GM19239 (cell line): ENCODE results near the gene CARNS1.

ENCODE experiments used
- DNase-seq: peaks from one replicate; pipeline ENCODE4 v3.0.0; 2011; ENCODE audit warnings: low spot score; ENCODE audit not compliant: insufficient read length
- FAIRE-seq: peaks from 2 replicates; lab custom pipeline; 2011; peaks lifted over from hg19 to GRCh38; lab: Jason Lieb, UNC

The CARNS1 gene

GRCh38 chr11:67415501-67416304 is at the start of gene CARNS1:
Gene CARNS1, plus strand, starts transcription at chr11:67415678. Its CDS starts 522 bp downstream, at chr11:67416200.
- DNase-seq (no peak), FAIRE-seq (no peak)

DNA sequence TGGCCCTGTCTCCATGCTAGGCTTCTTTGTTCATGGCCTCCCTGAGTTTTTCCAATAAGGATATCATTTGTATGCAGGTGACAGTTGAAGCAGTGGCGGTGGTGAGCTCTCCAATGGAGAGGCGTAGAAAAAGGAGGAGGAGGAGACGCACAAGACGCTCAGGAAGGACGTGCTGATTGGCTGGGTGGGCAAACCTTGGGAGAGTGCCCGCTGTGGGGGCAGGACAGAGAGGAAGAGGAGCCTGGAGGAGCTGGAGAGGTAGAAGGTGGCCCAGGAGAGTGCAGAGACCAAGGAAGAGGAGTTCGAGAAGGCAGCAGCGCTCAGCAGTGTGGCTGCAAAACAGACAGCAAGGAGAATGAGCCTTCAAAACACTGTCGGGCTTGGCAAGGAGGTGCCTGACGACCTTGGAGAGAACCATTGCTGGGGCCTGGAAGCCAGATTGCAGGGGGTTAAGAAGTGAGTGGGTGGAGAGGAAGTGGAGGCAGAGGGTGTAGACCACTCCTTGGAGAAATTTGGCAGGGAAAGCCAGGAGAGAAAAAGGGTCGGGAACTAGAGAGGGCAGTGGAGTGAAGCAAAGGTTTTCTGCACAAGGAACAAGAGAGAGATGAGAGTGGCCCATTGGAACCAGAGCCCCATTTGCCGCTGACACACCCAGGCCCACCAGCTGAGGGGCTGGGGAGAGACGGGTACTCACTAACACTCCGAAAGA is 49.6 kb upstream of the CARNS1 start:
- DNase-seq (no peak), FAIRE-seq (no peak)

DNA sequence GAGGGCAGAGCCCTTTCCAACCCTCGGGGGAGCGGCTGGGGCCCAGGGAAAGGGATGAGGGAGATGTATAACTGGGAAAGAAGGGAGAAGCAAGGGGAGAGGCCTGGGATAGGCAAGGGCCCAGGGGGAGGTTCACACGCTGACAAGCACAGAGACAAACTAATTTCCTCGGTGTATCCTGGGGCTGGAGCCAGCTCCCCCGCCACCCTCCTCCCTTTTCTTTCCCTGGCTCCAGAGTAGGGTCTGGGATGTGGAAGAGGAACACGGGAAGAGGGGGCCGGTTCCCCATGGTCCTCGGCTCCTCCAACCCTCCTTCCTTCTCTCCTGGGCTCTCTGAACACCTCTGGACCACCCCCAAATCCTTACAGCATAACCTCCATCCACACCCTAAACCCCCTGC is 48.9 kb upstream of the CARNS1 start:
- DNase-seq (no peak), FAIRE-seq (no peak)

DNA sequence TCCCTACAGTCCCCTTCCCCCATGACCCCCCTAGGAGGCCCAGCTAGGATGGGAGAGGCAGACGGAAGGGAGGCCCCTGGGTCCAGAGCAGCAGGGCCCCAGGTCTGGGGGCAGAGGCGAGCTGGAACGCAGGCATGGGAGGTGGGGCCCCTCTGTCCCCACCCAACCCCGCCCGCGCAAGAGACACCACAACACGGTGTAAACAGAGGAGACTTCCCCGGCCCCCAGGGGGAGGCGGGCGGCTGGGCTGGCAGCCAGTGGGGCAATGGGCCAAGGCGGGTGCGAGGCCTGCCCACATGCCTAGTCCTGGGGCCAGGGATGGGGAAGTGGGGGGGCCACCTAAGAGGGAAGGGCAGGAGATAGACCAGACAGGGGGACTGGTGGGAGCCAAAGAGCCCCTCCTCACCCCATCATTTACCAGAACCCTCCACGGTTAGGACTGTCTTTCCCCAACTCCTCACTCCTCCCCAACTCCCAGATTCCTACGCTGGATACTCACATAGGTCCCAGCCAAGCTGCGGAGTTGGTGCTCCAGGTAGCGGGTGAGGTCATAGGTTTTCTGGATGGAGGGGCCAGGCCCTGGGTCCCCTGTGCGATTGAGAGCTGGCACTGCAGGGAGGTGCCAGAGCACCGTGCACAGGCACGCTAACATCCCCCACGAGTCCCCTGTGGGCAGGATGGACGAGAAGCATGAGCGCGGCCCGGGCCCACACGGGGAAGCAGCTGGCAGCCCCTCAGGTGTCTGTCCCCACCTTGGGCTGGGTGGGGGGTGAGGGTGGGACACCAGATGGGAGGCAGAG is 48.3 kb upstream of the CARNS1 start:
- FAIRE-seq = no peak
- DNase-seq = no peak

DNA sequence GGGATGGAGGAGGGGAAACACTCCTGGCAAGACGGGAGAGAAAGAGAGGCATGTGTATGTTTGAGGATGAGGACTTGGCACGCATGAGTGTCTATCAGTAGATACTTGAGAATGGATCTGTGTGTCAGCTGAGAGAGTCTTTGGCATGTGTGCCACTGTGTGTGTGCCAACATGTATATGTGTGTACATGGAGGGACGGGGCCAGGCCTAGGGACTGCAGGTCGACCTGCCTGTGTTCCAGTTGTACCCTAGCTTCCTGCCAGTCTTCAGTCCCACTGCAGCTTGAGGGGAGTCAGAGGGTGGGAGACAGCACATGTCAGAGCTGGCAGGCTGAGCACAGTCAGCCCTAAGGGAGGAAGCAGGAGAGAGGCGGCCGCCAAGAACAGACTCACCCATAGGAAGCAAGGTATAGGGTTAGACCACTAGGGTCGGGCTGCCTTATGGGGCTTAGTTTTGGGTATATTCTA is 47.7 kb upstream of the CARNS1 start:
- no peak for FAIRE-seq

DNA sequence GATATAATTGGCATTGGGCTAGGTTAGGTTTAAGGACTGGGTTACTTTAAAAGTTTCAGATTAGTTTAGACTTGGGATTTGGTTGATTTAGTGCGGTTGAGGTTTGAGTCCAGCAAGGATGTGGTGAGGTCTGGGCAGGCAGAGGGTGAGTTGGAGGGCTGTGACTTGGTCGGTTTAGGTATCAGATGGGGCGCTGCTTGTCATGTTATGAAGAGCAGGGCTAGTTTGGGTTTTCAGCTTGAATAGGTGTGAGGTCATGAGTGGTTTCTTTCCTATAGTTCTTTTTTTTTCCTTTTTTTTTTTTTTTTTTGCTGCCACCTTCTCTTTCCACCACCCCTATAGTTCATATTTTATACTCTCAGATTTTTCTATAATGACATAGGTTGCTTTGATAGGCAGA is 46.9 kb upstream of the CARNS1 start:
- peak; percentile 94 for FAIRE-seq

More for the DNA sequence above, 47.7 kb upstream of the CARNS1 start:
- DNase-seq = no peak

DNA sequence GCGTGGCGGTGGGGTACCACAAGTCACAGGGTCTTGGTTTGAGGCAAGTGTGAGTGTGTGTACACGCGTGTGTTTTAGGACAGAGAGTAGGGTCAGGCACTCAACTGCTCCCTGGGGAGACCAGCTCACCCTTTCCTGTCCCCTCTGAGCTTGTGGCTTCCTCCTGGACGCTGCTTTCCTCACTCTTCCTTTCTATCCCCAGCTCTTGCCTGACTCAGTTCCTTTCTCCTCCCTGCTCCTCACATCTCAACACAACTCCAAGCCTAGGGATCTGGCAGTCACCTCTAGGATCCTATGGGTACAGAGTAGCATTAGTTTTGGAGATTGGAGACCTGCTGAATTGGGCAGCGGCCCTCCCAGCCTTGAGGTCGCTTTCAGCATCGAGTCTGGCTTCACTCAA is 46.2 kb upstream of the CARNS1 start:
- DNase-seq (no peak), FAIRE-seq (no peak)

More for the DNA sequence above, 46.9 kb upstream of the CARNS1 start:
- no peak for DNase-seq

GRCh38 chr11:67369801-67370284 is 45.6 kb upstream of the CARNS1 start:
- no peak for DNase-seq
- FAIRE-seq = no peak

- FAIRE-seq (no peak), DNase-seq (no peak)
Observed at GRCh38 chr11:67370351-67371076, 45.0 kb upstream of the CARNS1 start.

DNA sequence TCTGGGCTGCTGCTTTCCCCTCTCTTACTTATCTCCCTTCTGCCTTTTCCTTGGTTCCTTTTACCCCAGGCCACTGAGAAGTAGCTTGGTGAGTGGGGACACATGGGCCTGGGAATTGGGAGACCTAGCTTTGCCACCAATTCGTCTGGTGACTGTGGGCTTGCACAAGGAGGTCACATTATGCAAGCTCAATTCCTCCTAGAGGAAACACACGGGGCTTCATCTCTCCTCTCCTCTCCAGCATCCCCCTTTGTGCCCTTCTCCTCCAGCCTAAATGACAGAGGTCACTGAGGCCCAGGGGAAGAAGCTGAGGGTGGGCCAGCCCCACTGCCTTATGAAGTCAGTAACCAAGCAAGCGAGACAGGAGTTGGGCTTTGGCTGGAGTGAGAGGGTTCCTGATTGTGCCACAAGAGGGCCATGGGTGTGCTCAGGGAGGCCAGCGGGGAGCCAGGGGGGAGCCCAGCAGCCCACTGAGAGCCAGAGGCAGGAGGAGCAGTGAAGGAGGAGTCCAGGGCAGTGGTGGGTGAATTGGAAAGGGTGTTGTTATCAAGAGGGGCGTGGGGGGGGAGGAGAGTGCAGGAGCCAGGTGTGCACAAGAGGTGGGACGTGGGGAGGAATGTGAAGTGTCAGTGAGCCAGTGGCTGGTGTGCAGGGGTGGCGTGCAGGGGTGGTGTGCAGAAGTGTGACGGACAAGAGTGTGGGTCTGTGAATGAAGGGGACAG is 44.1 kb upstream of the CARNS1 start:
- DNase-seq = peak; percentile 72
- peak; percentile 26 for FAIRE-seq

GRCh38 chr11:67371911-67372320 is 43.6 kb upstream of the CARNS1 start:
- FAIRE-seq (peak; percentile 42), DNase-seq (no peak)

GRCh38 chr11:67372321-67372992 is 43.0 kb upstream of the CARNS1 start:
- no peak for DNase-seq
- FAIRE-seq = no peak

- DNase-seq (peak; percentile 53), FAIRE-seq (peak; percentile 47)
Observed at GRCh38 chr11:67372993-67373647, 42.4 kb upstream of the CARNS1 start, which contains the start of gene CLCF1. Gene CLCF1, minus strand, starts transcription at chr11:67373598. Its CDS starts 59 bp downstream, at chr11:67373539.

- peak; percentile 78 for FAIRE-seq
- peak; percentile 68 for DNase-seq
Observed at GRCh38 chr11:67373648-67374570, 41.6 kb upstream of the CARNS1 start.

DNA sequence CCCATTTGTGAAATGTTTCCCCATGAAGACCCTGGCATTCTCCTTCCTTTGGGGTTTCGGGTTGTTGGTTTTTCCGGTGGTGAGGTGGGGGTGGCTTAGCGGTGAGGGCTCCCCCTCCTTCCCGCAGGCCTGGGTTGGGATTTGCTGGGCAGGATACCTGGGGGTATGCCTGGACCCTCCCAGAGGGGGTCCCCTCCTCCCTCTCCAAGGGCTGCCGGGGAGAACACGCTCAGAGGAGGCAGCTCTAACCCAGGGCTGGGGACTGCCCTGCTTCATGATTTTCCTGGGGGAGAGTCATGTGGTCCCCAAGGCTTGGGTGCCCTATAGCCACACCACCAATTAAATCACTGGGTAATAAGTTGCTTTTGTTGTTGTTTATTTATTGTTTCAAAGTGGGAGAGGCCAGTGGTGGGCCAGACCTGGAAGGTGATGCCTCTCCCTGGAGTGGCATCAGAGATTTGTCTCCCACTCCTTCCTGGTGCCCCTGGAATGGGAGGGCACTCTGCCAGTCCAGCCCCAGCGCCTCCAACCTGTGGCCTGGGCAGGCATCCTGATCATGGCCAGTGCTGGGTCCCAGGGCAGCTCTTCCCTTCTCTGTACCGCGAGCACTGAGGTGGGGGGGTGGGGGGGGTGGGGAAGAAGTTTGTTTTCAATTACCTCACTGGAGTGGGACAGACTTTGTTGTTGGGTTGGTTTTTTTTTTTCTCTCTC is 40.8 kb upstream of the CARNS1 start:
- DNase-seq (no peak), FAIRE-seq (no peak)

DNA sequence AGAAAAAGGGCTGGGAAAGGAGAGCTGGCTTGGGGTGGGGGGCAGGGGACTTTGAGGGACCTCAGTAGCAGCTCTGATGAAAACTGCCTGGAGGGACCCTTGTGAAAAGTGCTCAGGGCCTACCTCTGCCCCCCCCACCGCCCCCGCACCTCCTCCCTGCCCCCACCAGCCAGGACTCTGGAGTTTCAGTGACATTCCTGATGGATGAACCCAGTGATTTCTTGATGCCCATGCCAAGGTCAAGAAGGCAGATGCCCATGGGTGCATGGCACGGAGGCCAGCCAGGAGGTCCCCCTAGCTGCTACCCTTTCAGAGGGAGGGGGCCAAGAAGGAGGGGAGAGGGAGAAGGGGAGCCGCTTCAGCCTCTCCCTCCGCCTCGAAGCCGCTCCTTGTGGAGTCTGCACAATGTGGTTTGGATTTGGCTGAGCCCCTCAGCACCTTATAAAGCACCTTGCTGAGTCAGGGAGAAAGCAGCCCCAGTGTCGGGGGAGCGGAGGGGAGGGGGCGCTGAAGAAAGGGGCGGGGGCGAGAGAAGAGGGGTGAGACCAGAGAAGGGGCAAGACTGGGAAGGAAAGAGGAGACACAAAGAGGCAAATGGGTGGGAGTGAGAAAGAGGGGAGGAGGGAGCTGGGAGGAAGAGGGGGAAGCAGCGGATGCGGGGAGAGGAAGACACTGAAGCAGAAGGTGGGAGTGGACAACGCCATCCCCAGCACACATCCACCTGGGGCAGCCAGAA is 40.0 kb upstream of the CARNS1 start:
- DNase-seq (no peak), FAIRE-seq (no peak)
